ENCODE results near the gene SCAMP4.

Gene SCAMP4, protein sequence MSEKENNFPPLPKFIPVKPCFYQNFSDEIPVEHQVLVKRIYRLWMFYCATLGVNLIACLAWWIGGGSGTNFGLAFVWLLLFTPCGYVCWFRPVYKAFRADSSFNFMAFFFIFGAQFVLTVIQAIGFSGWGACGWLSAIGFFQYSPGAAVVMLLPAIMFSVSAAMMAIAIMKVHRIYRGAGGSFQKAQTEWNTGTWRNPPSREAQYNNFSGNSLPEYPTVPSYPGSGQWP

GRCh38 chr19:1905110-1905862 lies at the start of gene SCAMP4, which contains the start of gene ADAT3:
SCAMP4 (plus strand) TSS chr19:1905399; CDS start chr19:1915020, 9,621 bp downstream.
ADAT3 (plus strand) TSS chr19:1905399; CDS start chr19:1912048, 6,649 bp downstream.
- peak; percentile 91 for DNase-seq

DNA sequence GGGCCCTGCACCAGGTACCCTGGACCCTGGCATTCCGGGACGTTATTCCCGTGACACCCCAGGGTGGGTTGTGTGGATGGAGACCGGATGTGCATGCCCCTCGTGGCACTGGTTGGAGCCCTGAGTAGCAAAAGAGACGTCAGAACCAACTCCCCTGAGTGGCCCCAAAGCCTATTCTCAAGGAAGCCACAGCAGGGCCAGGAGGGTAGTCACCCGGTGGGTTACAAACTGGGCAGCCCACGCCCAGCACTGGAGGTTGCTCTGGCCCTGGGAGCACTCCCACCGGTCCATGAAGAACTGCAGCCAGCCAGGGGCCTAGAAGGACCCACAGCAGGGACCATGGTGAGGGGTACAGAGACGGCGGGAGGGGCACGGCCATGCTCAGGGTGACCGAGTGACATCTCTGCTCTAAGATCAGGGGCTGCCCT lies 49.4 kb upstream of the SCAMP4 start:
- no peak for DNase-seq

DNA sequence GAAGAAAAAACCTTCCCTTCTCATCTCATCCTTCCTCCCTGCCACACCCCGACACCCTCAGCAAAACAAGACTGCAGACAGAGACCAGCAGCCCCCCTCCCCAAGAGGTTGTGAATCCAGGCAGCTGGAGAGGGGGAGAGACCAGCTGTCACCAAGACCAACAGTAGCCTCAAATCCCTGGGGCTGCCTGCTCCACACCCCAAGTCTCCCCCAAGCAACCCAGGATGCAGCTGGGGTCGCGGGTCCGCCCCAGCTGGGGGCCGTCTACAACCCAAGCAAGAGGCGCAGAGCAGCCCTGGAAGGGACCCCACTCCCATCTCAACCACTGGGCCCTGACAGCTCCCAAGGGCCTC lies 48.9 kb upstream of the SCAMP4 start:
- no peak for DNase-seq

- DNase-seq, result no peak
Measured at GRCh38 chr19:1856698-1857603, 48.2 kb upstream of the SCAMP4 start.

DNA sequence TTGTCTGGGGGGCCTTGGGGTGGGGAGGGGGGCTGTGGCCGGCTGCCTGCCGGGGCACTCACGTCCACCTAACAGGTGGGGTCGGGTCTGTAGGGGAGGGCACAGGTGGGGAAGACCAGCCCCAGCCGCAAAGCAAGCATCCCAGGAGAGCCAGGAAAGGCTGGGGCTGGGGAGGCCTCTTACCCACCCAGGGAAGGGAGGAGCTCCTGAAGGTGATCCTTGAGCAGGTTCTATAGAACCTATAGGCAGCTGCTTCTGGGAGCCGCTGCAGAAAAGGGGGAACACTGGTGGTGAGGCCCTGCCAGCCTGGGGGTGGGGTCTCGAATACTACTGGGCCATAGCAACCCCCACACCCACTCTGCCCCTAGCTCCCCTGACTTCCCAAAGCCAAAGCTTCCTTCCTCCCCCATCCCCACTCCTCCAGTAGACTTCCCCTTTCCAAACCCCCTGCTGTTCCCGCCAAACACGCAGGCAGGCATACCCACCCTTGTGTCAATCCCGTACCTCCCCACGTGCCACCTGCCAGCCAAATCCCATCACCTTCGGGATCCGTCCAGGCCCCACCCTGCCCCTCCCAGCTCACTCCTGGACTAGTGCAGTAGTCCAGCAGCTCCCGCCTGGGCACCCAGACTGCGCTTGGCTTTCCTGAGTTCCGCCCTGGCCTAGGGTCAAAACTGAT lies 47.4 kb upstream of the SCAMP4 start:
- no peak for DNase-seq

GRCh38 chr19:1858412-1859081 lies 46.7 kb upstream of the SCAMP4 start:
- DNase-seq, result no peak

GRCh38 chr19:1859331-1859781 lies 45.8 kb upstream of the SCAMP4 start:
- DNase-seq, result no peak

DNA sequence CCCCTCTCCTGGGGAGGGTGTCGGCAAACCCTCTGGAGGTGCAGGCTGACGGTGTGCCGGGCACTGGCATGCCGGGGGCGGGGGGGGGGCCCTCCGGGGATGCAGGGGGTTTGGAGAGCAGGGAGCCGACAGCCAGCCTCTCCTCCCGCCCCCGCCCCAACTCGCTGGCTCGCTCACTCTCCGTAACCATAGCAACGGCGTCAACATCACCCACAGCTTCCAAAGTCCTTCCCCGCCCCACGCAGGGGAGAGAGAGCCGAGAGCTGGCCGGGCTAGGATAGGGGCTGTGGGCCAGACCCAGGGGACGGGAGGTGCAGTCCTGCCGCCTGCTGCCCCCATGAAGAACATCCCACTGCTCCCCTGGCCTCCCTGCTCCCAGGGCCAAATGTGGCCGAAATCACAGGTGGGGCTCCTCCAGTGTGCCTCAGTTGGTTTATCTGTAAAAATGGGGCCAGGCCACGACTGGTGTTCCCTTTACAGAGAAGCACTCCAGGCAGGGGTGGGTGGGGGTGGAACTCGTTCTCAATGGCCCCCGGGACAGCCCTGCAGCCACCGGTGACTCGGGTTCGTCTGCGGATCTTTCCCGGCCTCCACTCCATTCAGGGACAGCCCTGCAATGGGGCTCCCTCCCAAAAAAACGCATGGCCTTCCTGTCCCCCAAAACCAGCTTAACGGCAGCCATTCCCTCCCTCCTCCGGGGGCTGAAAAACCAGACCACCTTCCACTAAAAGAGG lies 45.0 kb upstream of the SCAMP4 start:
- DNase-seq, result no peak

DNA sequence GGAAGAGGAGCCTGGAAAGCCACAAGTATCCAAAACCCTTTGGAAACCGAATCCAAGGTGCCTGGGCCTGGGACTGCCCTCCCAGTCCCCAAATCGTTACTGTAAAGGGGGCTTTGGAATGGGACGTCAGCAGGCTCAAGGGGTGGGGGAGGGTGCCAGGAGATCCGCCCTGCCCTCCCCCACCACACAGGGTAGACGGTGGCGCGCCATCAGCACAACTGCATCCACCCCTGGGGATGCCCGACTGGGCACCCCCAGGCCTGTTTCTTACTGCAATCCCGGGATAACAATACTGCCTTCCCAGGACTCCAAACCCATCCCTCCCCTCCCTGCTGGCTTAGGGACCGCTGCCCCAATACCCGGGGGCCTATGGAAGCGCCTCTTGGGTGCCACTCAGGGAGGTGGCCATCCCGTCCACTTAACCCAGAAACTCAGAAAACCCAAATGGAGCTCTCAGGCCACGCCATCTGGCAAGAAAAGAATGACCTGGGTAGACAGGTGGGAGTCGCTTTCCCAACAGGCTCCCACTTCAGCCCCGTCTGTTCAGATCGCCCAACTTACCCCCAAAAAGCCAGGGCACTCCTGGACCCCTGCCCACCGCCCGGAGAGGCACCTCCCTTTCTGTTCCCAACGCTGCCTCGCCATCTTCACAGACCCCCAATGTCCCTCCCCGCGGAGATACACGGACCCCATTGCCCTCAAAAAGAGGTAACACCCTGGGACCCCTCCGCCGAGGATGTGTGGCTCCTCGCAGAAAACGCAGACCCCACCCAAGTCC lies 44.2 kb upstream of the SCAMP4 start:
- no peak for DNase-seq

GRCh38 chr19:1861599-1862031 lies 43.6 kb upstream of the SCAMP4 start:
- DNase-seq, result no peak

DNA sequence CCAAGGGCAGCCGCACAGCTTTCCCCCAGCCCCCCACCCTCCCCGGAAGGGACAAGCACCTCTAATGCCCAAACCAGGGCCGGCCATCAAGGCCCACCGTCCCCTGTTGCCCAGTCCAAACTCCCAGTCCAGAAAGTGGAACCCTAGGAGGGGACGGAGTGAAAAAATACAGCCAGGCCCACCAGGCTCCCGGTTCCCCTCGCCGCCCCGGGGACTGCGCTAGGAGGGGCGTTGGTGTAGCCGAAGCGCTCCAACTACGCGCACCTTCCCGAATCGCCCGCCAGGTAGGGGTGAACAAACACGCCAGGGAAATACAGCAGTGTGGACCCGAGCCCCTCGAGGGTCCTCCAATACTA lies 43.2 kb upstream of the SCAMP4 start:
- DNase-seq, result no peak

GRCh38 chr19:1862424-1863327 lies 42.5 kb upstream of the SCAMP4 start:
- DNase-seq, result no peak

DNA sequence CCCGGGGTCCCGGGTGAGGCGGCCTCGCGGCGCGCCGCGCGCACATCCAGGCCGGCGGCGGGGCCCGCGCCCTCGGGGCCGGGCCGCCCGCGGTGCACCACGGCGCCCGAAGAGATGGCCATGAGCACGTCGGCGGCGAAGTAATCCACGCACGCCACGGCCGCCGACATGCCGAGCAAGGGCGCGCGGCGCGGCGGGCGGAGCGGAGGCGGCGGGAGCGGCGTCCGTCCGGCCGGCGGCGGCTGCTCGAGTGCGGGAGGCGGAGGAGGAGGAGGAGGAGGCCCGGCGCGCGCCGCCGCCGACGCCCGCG lies 41.9 kb upstream of the SCAMP4 start, which contains the start of gene KLF16:
TSS of gene KLF16 (minus strand) at position 252 of the 310 bp plus-strand sequence. CDS start at position 170, 82 bp downstream.
- no peak for DNase-seq

DNA sequence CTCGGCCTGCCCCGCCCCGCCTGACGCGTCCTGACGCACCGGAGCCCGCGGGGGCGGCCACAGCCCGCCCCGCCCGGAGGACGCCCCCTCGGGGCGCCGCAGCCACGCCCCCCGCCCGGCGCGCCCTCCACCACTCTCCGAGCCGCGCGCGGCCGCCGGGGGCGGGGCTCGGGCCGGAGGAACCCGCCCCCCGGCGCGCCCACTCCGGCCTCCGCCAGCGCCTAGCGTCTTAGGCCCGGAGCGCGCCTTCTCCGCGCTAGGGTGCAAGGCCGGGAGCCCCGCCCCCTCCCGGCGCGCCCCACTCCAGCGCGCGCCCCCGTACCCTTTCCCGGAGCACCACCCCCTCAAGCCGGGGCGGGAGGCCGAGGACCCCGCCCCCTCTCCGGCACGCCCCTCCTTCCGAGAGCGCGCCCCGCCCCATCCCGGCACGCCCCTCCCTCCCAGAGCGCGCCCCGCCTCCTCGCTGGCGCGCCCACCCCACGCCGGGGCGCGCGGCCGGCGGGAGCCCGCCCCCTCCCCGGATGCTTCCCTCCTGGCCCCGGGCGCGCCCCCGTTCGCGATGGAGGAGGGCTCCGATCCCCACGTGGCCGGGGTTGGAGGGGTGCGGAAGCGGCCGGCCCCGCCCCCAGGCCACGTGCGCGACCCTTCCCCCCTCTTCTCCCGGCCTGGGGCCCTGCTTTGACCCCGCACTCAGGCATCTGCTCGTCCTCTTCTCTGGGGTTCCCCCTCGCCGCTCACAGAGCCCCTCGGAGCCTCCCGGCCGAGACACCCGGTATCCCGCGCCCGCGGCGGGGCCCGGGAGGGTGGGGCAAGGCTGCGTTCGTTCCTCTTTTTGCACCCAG lies 41.3 kb upstream of the SCAMP4 start:
- peak; percentile 73 for DNase-seq

GRCh38 chr19:1864480-1865171 lies 40.6 kb upstream of the SCAMP4 start:
- DNase-seq, result no peak

GRCh38 chr19:1865172-1866010 lies 39.8 kb upstream of the SCAMP4 start:
- DNase-seq, result no peak
